DOHH2 (cell line): ENCODE measurements around the gene MAMDC2.

Experiments used
- EZH2phosphoT487 ChIP-seq: fragments of 200-600 bp; sonication (generic); IDR thresholded peaks from 2 replicates; pipeline ENCODE4 v1.6.1; 2017; ENCODE audit warnings: borderline replicate concordance, mild to moderate bottlenecking, antibody characterized with exemption, low read length, moderate library complexity, mixed read lengths
- TF ChIP-seq, protein P1 (sequence below): fragments of 200-600 bp; sonication (generic); IDR thresholded peaks from one replicate; pipeline ENCODE4 v1.5.1; 2014; ENCODE audit warnings: antibody characterized with exemption, mild to moderate bottlenecking, low read depth, low read length; ENCODE audit not compliant: poor library complexity, severe bottlenecking

DNA sequence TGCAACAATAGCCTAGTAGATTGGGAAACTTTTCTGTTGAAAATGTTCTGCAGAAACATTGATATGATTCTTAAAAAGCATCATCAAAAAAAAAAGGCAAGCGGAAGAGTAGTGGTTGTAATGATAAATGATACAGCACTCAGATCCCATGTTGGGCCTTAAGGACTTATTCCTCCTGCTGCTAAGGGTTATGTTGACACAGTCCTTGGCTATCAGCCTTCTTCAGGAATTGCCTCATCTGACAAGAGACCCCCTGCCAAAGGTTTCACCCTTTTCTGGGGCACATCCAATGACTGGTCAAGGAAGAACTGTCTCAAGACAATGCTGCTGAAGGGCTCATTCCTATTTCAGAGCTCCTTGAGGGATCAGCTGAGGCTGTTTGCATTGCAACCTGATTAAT is 44.3 kb upstream of the MAMDC2 start:
- no peak for TF ChIP-seq EZH2phosphoT487
- TF ChIP-seq, protein P1, sequence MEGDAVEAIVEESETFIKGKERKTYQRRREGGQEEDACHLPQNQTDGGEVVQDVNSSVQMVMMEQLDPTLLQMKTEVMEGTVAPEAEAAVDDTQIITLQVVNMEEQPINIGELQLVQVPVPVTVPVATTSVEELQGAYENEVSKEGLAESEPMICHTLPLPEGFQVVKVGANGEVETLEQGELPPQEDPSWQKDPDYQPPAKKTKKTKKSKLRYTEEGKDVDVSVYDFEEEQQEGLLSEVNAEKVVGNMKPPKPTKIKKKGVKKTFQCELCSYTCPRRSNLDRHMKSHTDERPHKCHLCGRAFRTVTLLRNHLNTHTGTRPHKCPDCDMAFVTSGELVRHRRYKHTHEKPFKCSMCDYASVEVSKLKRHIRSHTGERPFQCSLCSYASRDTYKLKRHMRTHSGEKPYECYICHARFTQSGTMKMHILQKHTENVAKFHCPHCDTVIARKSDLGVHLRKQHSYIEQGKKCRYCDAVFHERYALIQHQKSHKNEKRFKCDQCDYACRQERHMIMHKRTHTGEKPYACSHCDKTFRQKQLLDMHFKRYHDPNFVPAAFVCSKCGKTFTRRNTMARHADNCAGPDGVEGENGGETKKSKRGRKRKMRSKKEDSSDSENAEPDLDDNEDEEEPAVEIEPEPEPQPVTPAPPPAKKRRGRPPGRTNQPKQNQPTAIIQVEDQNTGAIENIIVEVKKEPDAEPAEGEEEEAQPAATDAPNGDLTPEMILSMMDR, result no peak
